Common myeloid progenitor, CD34-positive (primary cell): ENCODE results near the gene DAPK1. TPM values are rescaled to one million over a fixed set of nuclear protein-coding genes. Genes with fewer than 3 reads are reported as not detected.

ENCODE experiments used
- CTCF ChIA-PET: fragments of 350-600 bp; sonication (Branson Sonifier 250); formaldehyde crosslinking; loops from one replicate; lab custom pipeline; 2021; ENCODE audit warnings: antibody characterized with exemption; lab: Charles Lee
- POLR2A ChIA-PET: fragments of 350-600 bp; sonication (Branson Sonifier 250); formaldehyde crosslinking; loops from one replicate; lab custom pipeline; 2021; ENCODE audit warnings: antibody characterized with exemption; lab: Charles Lee
- DNase-seq, 3 donors: peaks; one replicate each; pipeline versions ENCODE4 v3.0.0 to v3.0.0-alpha.2; 2013
- H3K27ac ChIP-seq, 2 experiments: 1 replicate in 1 of 2; 2 replicates in 1 of 2; pipeline ENCODE4 v1.7.0; 2013; ENCODE audit warnings: inconsistent platforms in 2 of 2, low read length in 2 of 2, mild to moderate bottlenecking in 2 of 2, low read depth in 1 of 2, moderate library complexity in 1 of 2; ENCODE audit not compliant: severe bottlenecking in 2 of 2, insufficient read depth in 1 of 2, poor library complexity in 1 of 2
- H3K27me3 ChIP-seq, 5 experiments: replicated peaks in 2 of 5; 1 replicate in 3 of 5; 2 replicates in 2 of 5; pipeline versions ENCODE4 v1.6.1 to v1.7.0; 2013; ENCODE audit warnings: low read length in 4 of 5, mild to moderate bottlenecking in 2 of 5, moderate library complexity in 2 of 5, inconsistent platforms in 1 of 5; ENCODE audit not compliant: insufficient read depth in 5 of 5, control insufficient read depth in 4 of 5
- H3K36me3 ChIP-seq, 4 experiments: 1 replicate in 2 of 4; 2 replicates in 2 of 4; pipeline versions ENCODE4 v1.6.1 to v1.7.0; 2013; ENCODE audit warnings: low read length in 3 of 4, control low read depth in 1 of 4, mild to moderate bottlenecking in 1 of 4; ENCODE audit not compliant: control insufficient read depth in 4 of 4, insufficient read depth in 4 of 4
- H3K4me1 ChIP-seq, 4 experiments: 1 replicate in 3 of 4; 2 replicates in 1 of 4; pipeline versions ENCODE4 v1.6.1 to v1.7.1; 2013; ENCODE audit warnings: low read length in 3 of 4, mild to moderate bottlenecking in 3 of 4, control low read depth in 1 of 4, inconsistent platforms in 1 of 4, moderate library complexity in 1 of 4; ENCODE audit not compliant: control insufficient read depth in 4 of 4, insufficient read depth in 4 of 4; ENCODE audit errors: control extremely low read depth in 1 of 4
- H3K4me3 ChIP-seq, 7 experiments: 1 replicate in 4 of 7; 2 replicates in 3 of 7; pipeline versions ENCODE4 v1.5.1 to v1.7.0; 2013; ENCODE audit warnings: mild to moderate bottlenecking in 7 of 7, low read length in 6 of 7, moderate library complexity in 6 of 7, inconsistent platforms in 2 of 7, low read depth in 2 of 7, control low read depth in 1 of 7; ENCODE audit not compliant: insufficient read depth in 4 of 7, control insufficient read depth in 1 of 7; ENCODE audit errors: extremely low read depth in 1 of 7
- H3K9me3 ChIP-seq, 5 experiments: 1 replicate in 4 of 5; 2 replicates in 1 of 5; pipeline versions ENCODE4 v1.6.1 to v1.7.1; 2013; ENCODE audit warnings: low read length in 4 of 5, mild to moderate bottlenecking in 2 of 5, inconsistent platforms in 1 of 5, low read depth in 1 of 5, moderate library complexity in 1 of 5; ENCODE audit not compliant: control insufficient read depth in 4 of 5, insufficient read depth in 2 of 5; ENCODE audit errors: control extremely low read depth in 1 of 5
- WGBS: methylation state at CpG from one replicate; pipeline ENCODE4 v1.1.5; 2013; ENCODE audit not compliant: insufficient coverage; 5-methylcytosine and 5-hydroxymethylcytosine counted together
- polyA plus RNA-seq: library from polyadenylated mRNA; unstranded; fragments of 120-200 nt; gene quantifications from one replicate; pipeline ENCODE4 v1.2.1, GENCODE V29; 2013

Gene DAPK1
- 109 TPM for polyA plus RNA-seq

DNA sequence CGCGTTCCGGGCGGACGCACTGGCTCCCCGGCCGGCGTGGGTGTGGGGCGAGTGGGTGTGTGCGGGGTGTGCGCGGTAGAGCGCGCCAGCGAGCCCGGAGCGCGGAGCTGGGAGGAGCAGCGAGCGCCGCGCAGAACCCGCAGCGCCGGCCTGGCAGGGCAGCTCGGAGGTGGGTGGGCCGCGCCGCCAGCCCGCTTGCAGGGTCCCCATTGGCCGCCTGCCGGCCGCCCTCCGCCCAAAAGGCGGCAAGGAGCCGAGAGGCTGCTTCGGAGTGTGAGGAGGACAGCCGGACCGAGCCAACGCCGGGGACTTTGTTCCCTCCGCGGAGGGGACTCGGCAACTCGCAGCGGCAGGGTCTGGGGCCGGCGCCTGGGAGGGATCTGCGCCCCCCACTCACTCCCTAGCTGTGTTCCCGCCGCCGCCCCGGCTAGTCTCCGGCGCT, at the start of gene DAPK1:
Gene DAPK1, plus strand, starts transcription at position 264 of the 442 bp plus-strand sequence. CDS start 1,211 bp downstream, outside the sequence.
- ChIA-PET CTCF (interaction anchor here (0.7 to 3.4 kb wide), 28 partner anchors 10 to 164 kb away, joined by 3 to 27 read pairs (median 4); no protein-coding TSS in a partner anchor), POLR2A (interaction anchor here (0.6 to 1.4 kb wide), 3 partner anchors 18 to 59 kb away, joined by 3 to 4 read pairs (median 4); no protein-coding TSS in a partner anchor)

DNA sequence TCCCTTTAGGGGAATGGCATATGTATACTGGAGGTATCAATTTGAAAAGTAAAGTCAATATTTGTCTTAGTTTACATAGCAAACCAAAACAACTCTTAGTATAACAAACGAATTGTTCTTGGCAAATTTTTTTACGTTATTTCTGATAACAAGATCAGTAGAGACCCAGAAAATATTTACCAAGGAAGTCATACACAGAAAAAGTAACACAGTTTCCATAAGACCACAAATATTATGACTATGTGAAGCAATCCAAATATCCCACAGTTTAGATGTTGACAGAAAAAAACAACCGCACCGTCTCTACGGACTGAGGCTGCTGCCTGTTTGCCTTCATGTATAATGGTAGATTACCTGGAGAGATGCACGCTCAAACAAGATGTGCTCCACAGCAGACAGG, 46.5 kb upstream of the DAPK1 start:
- no peak overlapping the region for H3K27ac ChIP-seq
- DNase-seq: no peak
- no peak overlapping the region for H3K4me3 ChIP-seq
- no peaks in the 10 kb centered on the region for H3K27me3 ChIP-seq
- 50% methylated on average over 2 of the region's 6 CpGs for WGBS
- ChIA-PET POLR2A (no interaction called here), CTCF (no interaction called here)
- H3K4me1 ChIP-seq: peaks cover 0 to under 1% (median 0%) of the 10 kb centered on the region in 4 experiments
- no peaks in the 10 kb centered on the region for H3K36me3 ChIP-seq
- peaks cover 1 to 17% (median 6%) of the 10 kb centered on the region in 5 experiments for H3K9me3 ChIP-seq

More for the DNA sequence above, at the start of gene DAPK1:
- peaks cover 36 to 78% (median 59%) of the 10 kb centered on the region in 4 experiments for H3K4me1 ChIP-seq
- H3K27me3 ChIP-seq: no peaks in the 10 kb centered on the region
- DNase-seq: peak; percentile 86 to 92 (median 90)
- peak within 1 kb of the TSS; percentile 66 to 87 for H3K27ac ChIP-seq
- H3K4me3 ChIP-seq: peak within 1 kb of the TSS; percentile 59 to 98 (median 87)
- H3K9me3 ChIP-seq: no peaks in the 10 kb centered on the region
- WGBS: 0% methylated on average over 39 of the region's 55 CpGs
- H3K36me3 ChIP-seq: peaks cover 1 to 3% (median 2%) of the 10 kb centered on the region in 4 experiments

DNA sequence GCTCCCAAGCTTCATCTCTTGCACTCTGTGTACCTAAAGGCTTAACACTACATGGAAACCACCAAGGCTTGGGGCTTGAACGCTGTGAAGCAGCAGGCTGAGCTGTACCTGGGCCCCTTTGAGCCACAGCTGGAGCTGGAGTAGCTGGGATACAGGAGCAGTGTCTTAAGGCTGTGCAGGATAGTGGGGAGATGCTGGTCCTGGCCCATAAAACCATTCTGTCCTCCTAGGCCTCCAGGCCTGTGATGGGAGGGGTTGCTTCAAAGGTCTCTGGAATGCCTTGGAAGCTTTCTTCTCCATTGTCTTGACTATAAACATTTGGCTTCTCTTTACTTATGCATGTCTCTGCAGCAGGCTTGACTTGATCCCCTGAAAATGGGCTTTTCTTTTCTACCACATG, 42.3 kb upstream of the DAPK1 start:
- no peaks in the 10 kb centered on the region for H3K27me3 ChIP-seq
- no peak overlapping the region for H3K27ac ChIP-seq
- peaks cover 0 to 5% (median 0%) of the 10 kb centered on the region in 4 experiments for H3K4me1 ChIP-seq
- POLR2A ChIA-PET: no interaction called here
- no peak for DNase-seq
- WGBS: 100% methylated on average over 1 of the region's 1 CpG
- no peak overlapping the region for H3K4me3 ChIP-seq
- CTCF ChIA-PET: interaction anchor here (1.0 to 1.4 kb wide), 2 partner anchors 14 to 26 kb away, joined by 3 to 4 read pairs; no protein-coding TSS in a partner anchor
- H3K9me3 ChIP-seq: peaks cover 1 to 17% (median 6%) of the 10 kb centered on the region in 5 experiments
- H3K36me3 ChIP-seq: no peaks in the 10 kb centered on the region

DNA sequence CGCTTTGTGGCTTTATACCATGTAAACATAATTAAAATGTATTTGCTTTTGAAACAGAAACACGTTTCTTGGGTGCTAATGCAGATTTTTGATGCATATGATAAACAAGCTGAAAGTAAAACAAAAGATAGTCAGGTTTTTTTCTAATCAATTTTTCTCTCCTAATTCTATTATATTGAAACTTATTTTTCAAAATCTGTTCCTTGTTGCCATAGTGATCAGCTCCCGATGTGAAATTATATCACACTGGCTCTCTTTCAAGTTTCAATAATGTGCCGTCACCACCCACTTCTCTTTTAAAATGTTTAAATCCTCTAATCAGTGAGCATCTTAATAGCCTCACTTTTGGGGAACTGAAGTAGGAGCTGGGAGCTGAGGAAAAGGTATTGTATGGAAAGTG, 36.4 kb upstream of the DAPK1 start:
- H3K27me3 ChIP-seq: no peaks in the 10 kb centered on the region
- POLR2A ChIA-PET: interaction anchor here (0.6 kb wide), 1 partner anchor 34 kb away, joined by 3 read pairs; no protein-coding TSS in a partner anchor
- no peak overlapping the region for H3K27ac ChIP-seq
- H3K36me3 ChIP-seq: no peaks in the 10 kb centered on the region
- H3K9me3 ChIP-seq: no peaks in the 10 kb centered on the region
- 83% methylated on average over 1 of the region's 4 CpGs for WGBS
- CTCF ChIA-PET: interaction anchor here (0.6 kb wide), 1 partner anchor 18 kb away, joined by 3 read pairs; no protein-coding TSS in a partner anchor
- peaks cover 0 to 20% (median 6%) of the 10 kb centered on the region in 4 experiments for H3K4me1 ChIP-seq
- H3K4me3 ChIP-seq: no peak overlapping the region
- DNase-seq: no peak

DNA sequence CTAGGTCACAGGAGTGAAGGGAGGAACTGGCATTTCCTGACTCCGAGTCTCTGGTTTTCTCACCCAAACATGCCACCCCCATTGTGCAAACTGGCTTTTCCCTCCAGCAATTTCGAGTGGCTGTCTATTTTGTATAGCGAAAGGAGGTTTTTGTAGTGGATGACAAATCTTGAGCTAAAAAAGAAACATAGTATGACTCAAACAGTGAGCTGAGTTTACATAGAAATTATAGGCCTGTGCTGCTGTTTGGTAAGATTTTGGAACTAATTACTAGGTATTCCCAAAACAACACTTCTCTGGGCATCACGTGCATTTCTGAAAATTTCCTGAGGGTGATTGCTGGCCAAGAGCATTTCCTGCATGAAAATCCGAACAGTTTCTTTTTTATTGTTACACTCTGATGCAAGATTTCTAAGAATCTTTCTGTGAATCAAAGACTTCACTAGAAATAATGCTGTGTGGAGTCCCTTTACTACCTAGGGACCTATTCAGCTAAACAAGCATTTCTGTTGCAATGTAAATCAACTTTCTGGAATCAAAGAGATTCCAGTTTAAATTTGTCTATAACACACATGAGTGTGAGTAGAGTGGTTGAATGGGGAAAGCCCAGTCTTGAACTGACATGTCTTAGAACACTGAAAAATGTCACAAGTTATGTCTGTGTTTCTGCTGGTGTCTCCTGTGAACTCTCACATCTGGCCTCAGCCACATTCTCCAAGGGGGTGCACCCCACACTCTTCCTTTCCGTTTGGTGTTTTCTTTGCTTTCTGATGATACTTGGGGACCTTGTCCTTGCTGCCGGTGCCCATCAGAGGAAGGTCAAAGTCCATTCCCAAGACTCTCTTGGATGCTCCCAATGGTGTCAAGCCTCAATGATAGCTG, 33.3 kb upstream of the DAPK1 start:
- 51% methylated on average over 4 of the region's 7 CpGs for WGBS
- Histone ChIP-seq H3K4me1 (peaks cover 0 to 14% (median 6%) of the 10 kb centered on the region in 4 experiments), H3K4me3 (no peak overlapping the region), H3K27me3 (no peaks in the 10 kb centered on the region), H3K27ac (no peak overlapping the region), H3K36me3 (no peaks in the 10 kb centered on the region), H3K9me3 (no peaks in the 10 kb centered on the region)
- DNase-seq: peak in 1 of 3 donors; percentile 15
- ChIA-PET CTCF (interaction anchor here (0.7 kb wide), 2 partner anchors 10 to 15 kb away, joined by 3 read pairs; no protein-coding TSS in a partner anchor), POLR2A (no interaction called here)

DNA sequence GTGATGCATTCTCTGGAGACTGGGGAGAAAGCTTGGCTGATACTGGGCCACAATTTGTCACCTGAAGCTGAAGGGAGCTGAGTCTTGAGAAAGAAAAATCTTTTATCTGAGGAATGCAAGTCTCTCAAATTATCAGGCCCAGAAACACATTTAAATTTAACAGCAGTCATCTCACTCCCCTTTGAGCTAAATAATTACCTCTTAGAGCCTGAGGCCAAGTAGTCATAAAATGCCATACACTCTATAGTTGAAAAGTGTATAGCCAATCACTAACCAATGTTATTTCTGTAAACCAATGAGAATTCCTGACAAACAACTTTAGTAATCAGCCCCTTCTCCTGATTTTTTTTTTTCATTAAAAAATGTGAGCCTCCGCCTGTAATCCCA, 32.7 kb upstream of the DAPK1 start:
- H3K27me3 ChIP-seq: no peaks in the 10 kb centered on the region
- 100% methylated on average over 1 of the region's 1 CpG for WGBS
- H3K4me1 ChIP-seq: peaks cover 0 to 14% (median 6%) of the 10 kb centered on the region in 4 experiments
- H3K4me3 ChIP-seq: no peak overlapping the region
- H3K27ac ChIP-seq: no peak overlapping the region
- ChIA-PET POLR2A (no interaction called here), CTCF (interaction anchor here (0.7 kb wide), 2 partner anchors 9 to 15 kb away, joined by 3 read pairs; no protein-coding TSS in a partner anchor)
- no peaks in the 10 kb centered on the region for H3K36me3 ChIP-seq
- DNase-seq: no peak
- no peaks in the 10 kb centered on the region for H3K9me3 ChIP-seq
